ENCODE results near the gene PATJ.

PATJ gene

DNA sequence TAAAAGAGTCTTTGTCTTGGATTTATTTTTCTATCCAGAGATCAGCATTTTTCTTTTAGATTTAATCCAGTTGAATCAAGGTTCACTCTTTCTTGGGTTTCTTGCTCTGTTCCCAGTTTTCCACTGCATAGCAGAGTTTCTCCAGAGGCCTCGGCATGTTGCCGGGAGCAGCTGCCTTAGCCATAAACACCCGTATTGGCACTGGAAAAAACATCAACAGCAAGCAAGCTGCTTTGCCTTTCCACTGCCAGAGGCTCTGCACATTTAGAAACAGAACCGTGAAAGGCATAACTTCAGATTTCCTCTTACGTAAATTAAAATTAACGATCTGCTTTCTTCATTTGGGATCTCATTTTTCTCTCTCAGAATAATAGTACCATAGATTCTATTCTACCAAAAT lies 270.6 kb downstream of the PATJ start:
- ATAC-seq (ENCODE audit: insufficient read depth, low read depth) (no peak), DNase-seq (no peak)
- no peaks in the 10 kb centered on the region for H3K36me3 ChIP-seq (ENCODE audit: insufficient read depth, low read length)
- H3K4me3 ChIP-seq (ENCODE audit: low read depth in 1 of 2, low read length in 2 of 2) = no peak overlapping the region
- no peaks in the 10 kb centered on the region for H3K4me1 ChIP-seq (ENCODE audit: insufficient read depth, low read length)
- TF ChIP-seq EZH2 (IDR thresholded peaks at IDR 0.05; ENCODE audit: borderline replicate concordance, low read depth, low read length, severe bottlenecking) (no peak), CTCF (IDR thresholded peaks at IDR 0.05; ENCODE audit: borderline replicate concordance, extremely low read depth, low read length, poor library complexity, severe bottlenecking) (no peak)
- H3K27ac ChIP-seq (ENCODE audit: low read length) = no peak overlapping the region
- H3K4me2 ChIP-seq (ENCODE audit: insufficient read depth, low read length) = no peak overlapping the region
- H3K79me2 ChIP-seq (ENCODE audit: insufficient read depth, low read length) = no peaks in the 10 kb centered on the region
- no peak overlapping the region for H3K9ac ChIP-seq (ENCODE audit: low read depth, low read length)
- H2AFZ ChIP-seq (ENCODE audit: low read depth, low read length) = no peak overlapping the region
- no peaks in the 10 kb centered on the region for H3K27me3 ChIP-seq (ENCODE audit: insufficient read depth, low read length, poor library complexity)
- no peaks in the 10 kb centered on the region for H4K20me1 ChIP-seq (ENCODE audit: insufficient read depth, low read length)
- no peaks in the 10 kb centered on the region for H3K9me3 ChIP-seq (ENCODE audit: insufficient read depth, low read length, severe bottlenecking)

- Histone ChIP-seq H3K4me1 (ENCODE audit: insufficient read depth, low read length) (no peaks in the 10 kb centered on the region), H3K27ac (ENCODE audit: low read length) (no peak overlapping the region), H3K4me2 (ENCODE audit: insufficient read depth, low read length) (no peak overlapping the region), H2AFZ (ENCODE audit: low read depth, low read length) (no peak overlapping the region), H3K79me2 (ENCODE audit: insufficient read depth, low read length) (no peaks in the 10 kb centered on the region), H3K4me3 (ENCODE audit: low read depth in 1 of 2, low read length in 2 of 2) (no peak overlapping the region), H3K9ac (ENCODE audit: low read depth, low read length) (no peak overlapping the region), H3K36me3 (ENCODE audit: insufficient read depth, low read length) (no peaks in the 10 kb centered on the region), H3K27me3 (ENCODE audit: insufficient read depth, low read length, poor library complexity) (no peaks in the 10 kb centered on the region), H4K20me1 (ENCODE audit: insufficient read depth, low read length) (no peaks in the 10 kb centered on the region), H3K9me3 (ENCODE audit: insufficient read depth, low read length, severe bottlenecking) (no peaks in the 10 kb centered on the region)
- ATAC-seq (ENCODE audit: insufficient read depth, low read depth) (no peak), DNase-seq (no peak)
- TF ChIP-seq EZH2 (IDR thresholded peaks at IDR 0.05; ENCODE audit: borderline replicate concordance, low read depth, low read length, severe bottlenecking) (no peak), CTCF (IDR thresholded peaks at IDR 0.05; ENCODE audit: borderline replicate concordance, extremely low read depth, low read length, poor library complexity, severe bottlenecking) (no peak)
Measured at GRCh38 chr1:62013264-62013663, 271.0 kb downstream of the PATJ start.

- no peak for TF ChIP-seq CTCF (IDR thresholded peaks at IDR 0.05; ENCODE audit: borderline replicate concordance, extremely low read depth, low read length, poor library complexity, severe bottlenecking)
- no peak for TF ChIP-seq EZH2 (IDR thresholded peaks at IDR 0.05; ENCODE audit: borderline replicate concordance, low read depth, low read length, severe bottlenecking)
- no peak overlapping the region for H3K4me2 ChIP-seq (ENCODE audit: insufficient read depth, low read length)
- ATAC-seq (ENCODE audit: insufficient read depth, low read depth) (no peak), DNase-seq (no peak)
- H4K20me1 ChIP-seq (ENCODE audit: insufficient read depth, low read length) = no peaks in the 10 kb centered on the region
- no peaks in the 10 kb centered on the region for H3K9me3 ChIP-seq (ENCODE audit: insufficient read depth, low read length, severe bottlenecking)
- no peak overlapping the region for H3K9ac ChIP-seq (ENCODE audit: low read depth, low read length)
- H3K27ac ChIP-seq (ENCODE audit: low read length) = no peak overlapping the region
- H2AFZ ChIP-seq (ENCODE audit: low read depth, low read length) = no peak overlapping the region
- no peaks in the 10 kb centered on the region for H3K79me2 ChIP-seq (ENCODE audit: insufficient read depth, low read length)
- H3K27me3 ChIP-seq (ENCODE audit: insufficient read depth, low read length, poor library complexity) = no peaks in the 10 kb centered on the region
- H3K36me3 ChIP-seq (ENCODE audit: insufficient read depth, low read length) = no peaks in the 10 kb centered on the region
- H3K4me3 ChIP-seq (ENCODE audit: low read depth in 1 of 2, low read length in 2 of 2) = no peak overlapping the region
- H3K4me1 ChIP-seq (ENCODE audit: insufficient read depth, low read length) = no peaks in the 10 kb centered on the region
Measured at GRCh38 chr1:62022382-62022983, 280.2 kb downstream of the PATJ start.

DNA sequence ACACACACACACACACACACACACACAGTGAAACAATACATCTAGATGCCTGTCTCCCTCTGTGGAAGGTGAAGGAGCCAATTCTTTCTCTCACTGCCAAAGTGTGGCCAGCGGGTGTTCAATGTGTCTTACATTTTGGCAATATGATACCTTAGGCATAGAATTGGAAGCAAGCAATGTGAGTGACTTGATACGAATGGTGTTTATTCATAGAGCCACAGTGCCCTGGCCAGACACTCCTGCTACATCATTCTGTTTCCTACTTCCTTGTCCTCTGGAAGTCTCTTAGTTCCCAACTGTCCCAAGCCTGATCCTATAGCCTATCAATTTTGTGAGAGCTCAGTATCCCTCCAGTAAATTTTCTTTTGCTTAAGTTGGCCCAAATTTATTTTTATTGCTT lies 282.4 kb downstream of the PATJ start:
- Histone ChIP-seq H2AFZ (ENCODE audit: low read depth, low read length) (no peak overlapping the region), H3K9me3 (ENCODE audit: insufficient read depth, low read length, severe bottlenecking) (peaks cover 3% of the 10 kb centered on the region), H3K4me3 (ENCODE audit: low read depth in 1 of 2, low read length in 2 of 2) (no peak overlapping the region), H3K27ac (ENCODE audit: low read length) (no peak overlapping the region), H3K79me2 (ENCODE audit: insufficient read depth, low read length) (no peaks in the 10 kb centered on the region), H3K4me1 (ENCODE audit: insufficient read depth, low read length) (no peaks in the 10 kb centered on the region), H4K20me1 (ENCODE audit: insufficient read depth, low read length) (no peaks in the 10 kb centered on the region), H3K27me3 (ENCODE audit: insufficient read depth, low read length, poor library complexity) (no peaks in the 10 kb centered on the region), H3K9ac (ENCODE audit: low read depth, low read length) (no peak overlapping the region), H3K36me3 (ENCODE audit: insufficient read depth, low read length) (no peaks in the 10 kb centered on the region), H3K4me2 (ENCODE audit: insufficient read depth, low read length) (no peak overlapping the region)
- no peak for TF ChIP-seq CTCF (IDR thresholded peaks at IDR 0.05; ENCODE audit: borderline replicate concordance, extremely low read depth, low read length, poor library complexity, severe bottlenecking)
- TF ChIP-seq EZH2 (IDR thresholded peaks at IDR 0.05; ENCODE audit: borderline replicate concordance, low read depth, low read length, severe bottlenecking) = no peak
- ATAC-seq (ENCODE audit: insufficient read depth, low read depth) = no peak
- DNase-seq = no peak

Measured in DND-41 (cell line).